Measurements from ENCODE around the gene PHLPP2.
"Not testable (repeated sequence)": the region's sequence is repeated elsewhere in the genome, so short reads cannot be mapped to it uniquely, and the experiment has no call there.

PHLPP2 gene

GRCh38 chr16:71722801-71723536, 1.5 kb downstream of the PHLPP2 start:
- peak; percentile 83 for DNase-seq (ENCODE audit: low spot score)

- no peak for DNase-seq (ENCODE audit: low spot score)
These were observed 3.3 kb downstream of the PHLPP2 start for GRCh38 chr16:71721066-71721740.

- DNase-seq (ENCODE audit: low spot score), result no peak
These were observed 12.0 kb downstream of the PHLPP2 start for GRCh38 chr16:71712501-71712900.

- DNase-seq (ENCODE audit: low spot score), result peak; percentile 15
These were observed 12.7 kb downstream of the PHLPP2 start for GRCh38 chr16:71711789-71712188.

- peak; percentile 76 for DNase-seq (ENCODE audit: low spot score)
These were observed 15.2 kb downstream of the PHLPP2 start for GRCh38 chr16:71709229-71709781.

GRCh38 chr16:71708696-71709095, 15.8 kb downstream of the PHLPP2 start:
- no peak for DNase-seq (ENCODE audit: low spot score)

GRCh38 chr16:71707199-71707598, 17.3 kb downstream of the PHLPP2 start:
- DNase-seq (ENCODE audit: low spot score), result no peak

GRCh38 chr16:71706046-71706445, 18.5 kb downstream of the PHLPP2 start:
- DNase-seq (ENCODE audit: low spot score), result no peak

GRCh38 chr16:71703333-71703732, 21.2 kb downstream of the PHLPP2 start:
- DNase-seq (ENCODE audit: low spot score), result no peak

- no peak for DNase-seq (ENCODE audit: low spot score)
These were observed 23.7 kb downstream of the PHLPP2 start for GRCh38 chr16:71700831-71701230.

GRCh38 chr16:71698491-71698890, 26.0 kb downstream of the PHLPP2 start:
- DNase-seq (ENCODE audit: low spot score), result no peak

GRCh38 chr16:71693164-71693563, 31.3 kb downstream of the PHLPP2 start:
- DNase-seq (ENCODE audit: low spot score), result no peak

- DNase-seq (ENCODE audit: low spot score), result no peak
These were observed 34.6 kb downstream of the PHLPP2 start for GRCh38 chr16:71689901-71690300.

GRCh38 chr16:71687861-71688260, 36.6 kb downstream of the PHLPP2 start:
- no peak for DNase-seq (ENCODE audit: low spot score)

- DNase-seq (ENCODE audit: low spot score), result not testable (repeated sequence)
These were observed 40.2 kb downstream of the PHLPP2 start for GRCh38 chr16:71684280-71684679.

GRCh38 chr16:71681360-71681759, 43.1 kb downstream of the PHLPP2 start:
- DNase-seq (ENCODE audit: low spot score), result peak; percentile 66

- DNase-seq (ENCODE audit: low spot score), result no peak
These were observed 48.3 kb downstream of the PHLPP2 start for GRCh38 chr16:71676236-71676635.

- DNase-seq (ENCODE audit: low spot score), result no peak
These were observed 49.1 kb downstream of the PHLPP2 start for GRCh38 chr16:71675380-71675779.

GRCh38 chr16:71674229-71674628, 50.3 kb downstream of the PHLPP2 start:
- no peak for DNase-seq (ENCODE audit: low spot score)

GRCh38 chr16:71673582-71673973, 50.9 kb downstream of the PHLPP2 start:
- DNase-seq (ENCODE audit: low spot score), result no peak

- DNase-seq (ENCODE audit: low spot score), result no peak
These were observed 51.5 kb downstream of the PHLPP2 start for GRCh38 chr16:71672803-71673581.

GRCh38 chr16:71672125-71672524, 52.4 kb downstream of the PHLPP2 start:
- no peak for DNase-seq (ENCODE audit: low spot score)

- DNase-seq (ENCODE audit: low spot score), result no peak
These were observed 53.3 kb downstream of the PHLPP2 start for GRCh38 chr16:71671165-71671564.

Measured in LoVo (cell line).